HG03280 (cell line): ENCODE data around the gene SERPINI1.
"Not testable (repeated sequence)": the region's sequence is repeated elsewhere in the genome, so short reads cannot be mapped to it uniquely, and the experiment has no call there.

Experiments used
- ATAC-seq: cut with Tn5 transposase; IDR thresholded peaks from one replicate; pipeline ENCODE4 v1.9.1; 2021; ENCODE audit warnings: mild to moderate bottlenecking, moderate library complexity; ENCODE audit not compliant: unreplicated experiment

The SERPINI1 gene

DNA sequence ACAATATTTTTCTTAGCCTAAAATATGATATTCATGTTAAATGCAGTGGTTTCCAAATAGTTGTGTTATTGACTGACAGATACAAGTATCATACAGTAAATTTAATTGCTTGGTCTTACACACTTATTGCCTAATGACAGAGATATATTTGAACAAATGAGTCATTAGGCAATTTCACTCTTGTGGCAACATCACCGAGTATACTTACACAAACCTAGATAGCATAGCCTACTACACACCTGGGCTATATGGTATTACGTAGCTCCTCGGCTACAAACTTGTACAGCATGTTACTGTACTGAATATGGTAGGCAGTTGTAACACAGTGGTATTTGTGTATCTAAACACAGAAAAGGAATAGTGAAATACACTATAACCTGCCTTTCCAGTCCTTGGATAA lies 50.3 kb downstream of the SERPINI1 start:
- ATAC-seq = no peak

DNA sequence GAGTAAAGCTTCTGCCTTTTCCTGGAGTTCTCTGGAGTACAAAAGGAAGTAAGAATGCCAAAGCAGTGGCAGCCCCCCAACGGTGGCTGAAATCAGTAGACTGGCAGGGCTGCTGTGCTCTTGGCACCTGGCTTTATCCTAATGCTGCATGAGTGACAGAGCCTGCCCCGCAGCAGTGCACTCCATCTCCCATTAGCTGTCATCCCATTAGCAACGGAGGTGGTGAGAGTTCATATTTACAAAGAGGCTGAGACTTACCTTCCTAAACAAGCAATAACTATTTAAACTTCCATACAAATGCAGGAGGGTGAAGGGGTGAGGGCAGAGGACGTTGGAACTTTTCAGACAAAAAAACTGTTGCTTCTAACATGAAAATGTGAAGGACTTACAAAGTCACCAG lies 51.9 kb downstream of the SERPINI1 start:
- ATAC-seq = no peak

DNA sequence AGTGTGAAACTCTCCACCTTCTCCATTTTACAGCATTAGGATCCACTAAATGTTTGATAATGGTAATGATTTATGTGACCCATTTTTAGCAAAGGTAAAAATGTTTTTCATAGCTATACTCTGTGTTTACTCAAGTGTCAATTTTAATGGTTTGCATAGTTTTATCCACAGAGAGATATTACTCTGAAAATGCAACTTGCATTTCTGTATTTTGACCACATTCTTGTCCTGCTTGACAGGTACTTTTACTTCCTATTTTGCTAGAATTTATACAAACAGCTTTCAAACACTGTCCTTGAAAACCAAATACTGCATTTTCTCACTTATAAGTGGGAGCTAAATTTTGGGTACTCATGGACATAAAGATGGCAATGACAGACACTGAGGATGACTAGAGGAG lies 62.9 kb downstream of the SERPINI1 start:
- ATAC-seq = no peak

DNA sequence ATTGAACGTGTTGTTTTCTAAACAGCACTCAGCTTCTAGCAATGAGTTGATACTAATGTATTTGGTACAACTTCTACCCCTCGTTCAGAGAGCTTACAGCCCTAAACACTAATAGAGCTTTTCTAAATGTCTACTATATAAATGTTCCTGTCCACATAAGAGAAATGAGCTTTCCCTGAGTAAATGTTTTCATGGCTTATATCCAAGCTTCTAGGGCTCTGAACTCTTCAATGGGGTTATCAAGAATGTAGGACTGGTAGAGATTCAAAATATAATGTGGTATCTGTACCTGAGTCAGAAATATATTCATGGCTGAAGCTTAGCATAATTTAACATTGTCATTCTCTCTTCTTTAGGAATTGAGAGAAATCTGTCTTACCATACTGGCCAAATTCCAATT lies 73.4 kb downstream of the SERPINI1 start:
- ATAC-seq = no peak

DNA sequence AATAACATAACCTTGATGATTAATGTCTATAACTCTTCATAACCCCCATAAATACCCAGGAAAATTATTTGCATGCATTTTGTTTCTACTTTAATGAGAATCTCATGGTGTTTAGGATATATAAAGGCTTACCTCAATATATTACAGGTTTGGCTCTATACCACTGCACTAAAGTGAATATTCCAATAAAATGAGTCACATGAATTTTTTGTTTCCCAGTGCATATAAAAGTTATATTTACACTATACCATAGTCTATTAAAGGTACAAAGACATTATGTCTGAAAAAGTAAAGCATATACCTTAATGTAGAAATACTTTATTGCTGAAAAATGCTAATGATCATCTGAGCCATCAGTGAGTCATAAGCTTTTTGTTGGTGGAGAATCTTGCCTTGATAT lies 74.7 kb downstream of the SERPINI1 start:
- ATAC-seq = no peak

DNA sequence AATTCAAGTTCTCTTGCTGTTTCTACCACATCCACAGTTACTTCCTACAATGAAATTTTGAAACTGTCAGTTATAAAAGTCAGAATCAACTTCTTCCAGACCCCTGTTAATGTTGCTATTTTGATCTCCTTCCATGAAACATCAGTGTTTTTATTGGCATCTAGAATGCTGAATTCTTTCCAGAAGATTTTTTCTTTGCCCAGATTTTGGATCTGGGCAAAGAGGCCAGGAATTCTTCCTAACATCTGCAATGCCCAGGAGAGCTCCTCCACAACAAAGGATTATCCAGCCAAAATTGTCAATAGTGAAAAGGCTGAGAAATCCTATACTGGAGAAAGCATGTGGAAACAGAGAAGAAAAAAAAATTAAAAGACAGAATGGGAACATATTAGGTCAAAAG lies 75.5 kb downstream of the SERPINI1 start:
- ATAC-seq = no peak

DNA sequence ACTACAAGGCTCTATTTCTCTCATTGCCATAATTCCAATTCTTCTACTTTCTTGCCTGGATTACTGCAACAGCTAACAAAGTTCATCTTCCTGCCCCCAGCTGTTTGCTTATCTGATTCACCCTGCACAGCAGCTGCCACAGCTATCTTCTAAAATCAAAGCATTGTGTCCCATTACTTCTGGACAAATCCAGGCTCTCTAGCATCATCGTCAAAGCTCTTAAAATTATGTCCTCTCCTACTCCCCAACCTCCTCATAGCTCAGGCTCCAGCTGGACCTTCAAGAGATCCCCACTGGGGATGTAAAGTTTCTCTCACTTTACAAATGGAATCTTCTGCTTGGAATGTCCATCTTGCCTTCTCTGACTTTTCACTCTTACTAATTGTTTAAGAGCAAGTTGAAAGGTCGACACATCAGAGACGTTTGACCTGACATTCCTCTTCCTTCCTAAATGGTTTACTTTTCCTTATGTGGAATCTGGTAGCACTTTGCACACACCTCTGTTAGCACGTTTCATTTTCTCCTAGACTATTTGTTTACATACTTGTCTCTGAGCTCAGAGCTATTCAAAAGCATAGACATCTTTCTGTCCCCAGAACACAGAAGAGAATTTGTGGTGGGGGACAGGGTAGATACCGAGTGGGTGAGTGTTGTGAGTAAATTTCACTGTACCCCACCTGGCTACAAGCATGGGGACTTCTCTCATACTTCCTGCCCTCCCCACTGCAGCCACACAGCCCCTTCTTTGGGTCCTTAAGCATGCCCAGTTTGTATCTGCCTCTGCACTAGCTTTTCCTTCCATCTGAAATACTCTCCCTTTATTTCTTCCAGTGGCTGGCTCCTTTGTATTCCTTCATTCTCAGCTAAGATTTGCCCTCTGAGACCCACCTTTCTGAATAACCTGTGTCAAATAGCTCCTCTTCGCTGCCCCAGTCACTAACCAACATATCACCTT lies 77.9 kb downstream of the SERPINI1 start:
- no peak for ATAC-seq

DNA sequence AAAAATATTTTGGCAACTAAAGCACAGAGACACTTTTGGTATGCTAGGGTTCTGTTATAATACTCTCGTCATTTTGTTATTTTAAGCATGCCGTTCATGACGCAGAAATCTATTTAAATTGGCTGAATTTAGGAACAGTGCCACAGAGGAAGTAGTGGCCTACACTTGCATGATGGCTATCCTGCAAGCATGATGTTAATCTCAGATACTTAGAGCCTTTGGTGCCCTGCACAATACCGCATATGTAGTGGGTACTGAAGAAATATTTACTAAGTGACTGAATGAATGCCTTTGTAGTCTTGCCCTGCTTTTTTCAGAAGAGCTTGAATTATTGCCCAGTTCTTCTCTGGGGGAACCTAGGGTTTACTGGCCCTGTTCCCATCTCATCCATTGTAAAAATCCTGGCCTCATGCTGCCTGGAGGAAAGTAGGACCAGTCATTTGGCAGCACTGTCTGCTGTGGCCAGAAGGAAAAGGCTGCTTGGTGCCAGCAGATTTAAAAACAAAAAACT lies 79.0 kb downstream of the SERPINI1 start:
- no peak for ATAC-seq

DNA sequence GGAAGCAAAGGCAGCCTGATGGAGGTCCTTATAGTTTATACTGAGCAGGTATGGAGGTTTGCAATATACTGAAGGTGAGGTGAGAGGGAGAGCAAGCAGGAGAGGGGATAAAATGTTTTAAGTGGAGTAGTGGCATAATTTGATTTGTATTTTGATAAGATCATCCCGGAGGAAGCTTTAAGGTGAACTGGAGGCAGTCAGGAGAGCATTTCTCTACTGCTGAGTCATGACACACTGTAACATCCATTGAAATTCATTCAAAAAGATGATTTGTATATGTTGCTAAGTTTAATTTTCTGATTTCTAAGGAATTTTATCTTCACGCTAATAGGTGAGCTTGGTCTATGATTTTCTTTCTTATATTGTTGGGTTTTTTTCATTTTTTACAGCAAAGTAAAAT lies 81.4 kb downstream of the SERPINI1 start:
- no peak for ATAC-seq

DNA sequence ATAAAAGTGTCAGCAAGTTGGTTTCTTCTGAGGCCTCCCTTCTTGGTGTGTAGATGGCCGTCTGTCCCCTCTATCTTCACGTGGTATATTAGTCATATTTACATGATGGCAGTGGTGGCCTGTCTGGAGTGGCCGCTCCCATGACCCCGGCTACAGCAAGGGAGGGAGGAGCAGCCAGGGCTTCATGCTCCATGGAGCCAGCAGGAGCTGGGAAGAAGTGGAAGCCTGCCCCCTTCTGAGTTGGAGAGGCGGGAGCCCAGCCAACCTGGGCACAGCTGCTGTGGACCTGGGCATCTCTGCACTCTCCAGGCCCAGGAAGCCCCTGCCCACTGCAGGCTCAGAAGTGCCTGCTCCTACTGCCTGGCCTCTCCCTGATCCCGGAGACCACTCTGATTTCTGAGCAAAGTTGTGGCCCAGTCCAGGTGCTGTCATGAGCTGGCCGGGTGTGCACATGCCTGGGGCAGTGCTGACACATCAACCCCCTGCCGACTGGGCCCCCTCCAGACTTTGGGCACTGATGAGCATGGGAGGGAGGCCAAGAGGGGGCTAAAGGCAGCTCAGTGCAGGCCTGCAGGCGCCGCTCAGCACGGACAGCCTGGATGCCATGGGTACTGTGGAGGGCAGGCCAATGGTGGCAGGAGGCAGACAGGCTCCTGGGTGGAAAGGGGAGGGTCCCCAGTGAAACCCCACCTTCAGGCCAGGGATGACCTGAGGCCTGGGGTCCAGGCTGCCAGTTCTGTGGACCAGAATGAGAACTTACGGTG lies 84.8 kb downstream of the SERPINI1 start:
- ATAC-seq = no peak

DNA sequence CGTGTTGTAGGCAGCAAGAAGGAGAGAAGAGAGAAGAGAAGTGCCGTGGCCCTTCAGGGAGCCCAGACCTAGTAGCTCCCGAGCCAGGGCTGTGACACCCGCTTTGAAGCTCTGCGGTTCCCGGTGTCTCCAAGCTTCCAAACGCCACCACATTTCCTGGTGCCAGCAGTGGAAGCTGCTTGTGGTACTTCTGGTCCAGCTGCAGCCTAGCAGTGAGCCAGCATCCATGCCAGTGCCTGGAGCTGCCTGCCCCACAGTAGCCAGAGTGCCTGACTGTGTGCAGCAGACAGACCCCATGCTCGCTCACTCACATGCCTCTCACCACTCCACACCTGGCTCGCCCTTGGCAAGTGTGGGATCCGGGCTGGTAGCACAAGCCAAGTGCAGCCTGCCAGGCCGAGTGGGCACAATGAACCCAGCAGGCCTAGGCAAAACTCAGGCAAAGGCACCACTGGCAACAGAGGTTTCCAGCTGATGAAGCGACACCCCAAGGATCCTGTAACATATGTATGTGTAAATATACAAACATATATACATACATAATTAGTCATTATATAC lies 85.8 kb downstream of the SERPINI1 start:
- no peak for ATAC-seq

DNA sequence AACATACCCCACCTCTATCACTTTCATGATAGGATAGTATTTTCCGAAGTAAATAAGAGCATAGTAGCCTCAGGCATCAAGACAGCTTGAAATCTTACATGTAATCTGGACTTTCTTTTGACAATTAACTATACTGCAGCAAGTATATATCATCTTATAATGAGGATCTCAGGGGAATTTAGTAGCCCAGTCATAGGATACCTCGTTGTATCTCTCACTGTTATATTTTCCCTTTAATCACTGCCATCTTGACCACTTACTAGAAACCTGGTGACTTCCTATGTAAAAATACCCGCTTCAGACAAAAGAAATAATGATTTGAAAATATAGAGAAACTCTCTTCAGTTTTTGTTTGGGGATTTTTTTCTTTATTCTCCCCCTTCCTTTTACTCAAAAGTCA lies 88.2 kb downstream of the SERPINI1 start:
- no peak for ATAC-seq

DNA sequence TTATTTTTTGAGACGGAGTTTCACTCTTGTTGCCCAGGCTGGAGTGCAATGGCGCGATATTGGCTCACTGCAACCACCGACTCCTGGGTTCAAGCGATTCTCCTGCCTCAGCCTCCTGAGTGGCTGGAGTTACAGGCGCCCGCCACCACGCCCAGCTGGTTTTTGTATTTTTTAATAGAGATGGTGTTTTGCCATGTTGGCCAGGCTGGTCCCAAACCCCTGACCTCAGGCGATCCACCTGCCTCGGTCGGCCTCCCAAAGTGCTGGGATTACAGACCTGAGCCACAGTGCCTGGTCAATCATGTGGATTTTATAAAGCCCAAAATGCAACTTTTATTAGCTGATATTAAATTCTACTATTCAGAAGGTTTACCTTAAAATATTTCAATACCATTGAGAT lies 92.1 kb downstream of the SERPINI1 start:
- ATAC-seq = not testable (repeated sequence)

DNA sequence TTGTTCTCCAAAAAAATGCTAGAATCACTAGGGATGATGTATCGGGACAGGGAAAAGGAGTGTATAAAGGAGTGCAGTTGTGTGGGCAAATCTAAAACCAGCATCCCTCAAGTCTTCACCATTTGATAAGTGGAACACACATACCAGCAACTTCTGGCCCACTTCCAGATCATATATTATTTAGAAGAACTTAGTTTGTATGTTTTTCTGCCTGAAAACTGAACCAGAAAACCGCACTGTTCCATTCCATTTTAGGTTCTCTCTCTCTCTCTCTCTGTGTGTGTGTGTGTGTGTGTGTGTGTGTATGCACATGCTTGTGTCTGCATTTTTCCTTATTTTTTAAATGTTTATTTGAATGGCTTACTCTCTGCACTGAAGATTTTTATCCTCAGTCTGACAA lies 93.5 kb downstream of the SERPINI1 start:
- no peak for ATAC-seq

DNA sequence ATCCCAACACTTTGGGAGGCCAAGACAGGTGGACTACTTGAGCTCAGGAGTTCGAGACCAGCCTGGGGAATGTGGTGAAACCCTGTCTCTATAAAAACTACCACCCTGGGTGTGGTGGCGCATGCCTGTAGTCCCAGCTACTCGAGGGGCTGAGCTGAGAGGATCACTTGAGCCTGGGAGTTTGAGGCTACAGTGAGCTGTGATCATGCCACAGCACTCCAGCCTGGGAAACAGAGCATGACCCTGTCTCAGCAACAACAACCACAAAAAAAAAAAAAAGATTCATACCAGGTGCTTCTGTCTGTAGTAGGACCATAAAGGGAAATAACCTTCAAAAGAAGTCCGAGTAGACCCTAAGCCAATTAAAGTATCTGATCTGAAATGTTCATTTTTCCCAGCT lies 94.5 kb downstream of the SERPINI1 start:
- no peak for ATAC-seq

DNA sequence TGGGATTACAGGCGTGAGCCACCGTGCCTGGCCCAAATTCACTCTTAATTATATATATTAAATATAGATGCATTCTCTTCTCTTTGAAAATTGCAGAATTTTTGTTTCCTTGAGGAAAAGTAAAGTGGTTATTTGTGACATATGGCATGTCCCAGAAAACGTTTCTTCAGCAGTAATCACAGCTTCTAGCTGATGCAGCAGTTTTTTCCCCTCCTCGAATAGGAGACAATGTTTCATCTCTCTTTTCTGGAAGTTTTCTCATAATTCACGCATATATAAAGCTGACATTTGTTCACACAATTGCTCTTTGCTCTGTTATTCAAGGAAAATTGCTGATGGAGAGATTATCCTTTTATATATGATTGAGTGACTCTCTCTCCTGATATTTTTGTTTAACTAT lies 99.8 kb downstream of the SERPINI1 start:
- ATAC-seq = no peak

DNA sequence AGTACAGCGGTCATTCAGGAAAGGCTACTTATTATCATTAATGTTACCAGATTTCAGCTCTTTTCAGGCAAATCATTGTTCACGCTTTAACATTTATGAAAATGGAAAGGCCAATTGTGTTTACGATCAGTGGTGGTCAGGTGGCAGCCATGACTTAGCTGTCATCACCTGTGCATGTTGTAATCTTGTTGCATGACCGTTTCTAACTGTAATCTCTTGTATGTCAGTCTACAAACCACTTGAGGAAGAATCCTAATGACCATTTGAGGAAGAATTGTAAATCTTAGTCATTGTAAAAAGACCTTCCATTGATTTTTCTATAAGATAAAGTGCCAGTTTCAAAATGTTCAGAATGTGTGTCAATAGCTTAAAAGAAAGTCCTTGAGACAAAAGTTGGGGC lies 100.4 kb downstream of the SERPINI1 start:
- ATAC-seq = no peak

DNA sequence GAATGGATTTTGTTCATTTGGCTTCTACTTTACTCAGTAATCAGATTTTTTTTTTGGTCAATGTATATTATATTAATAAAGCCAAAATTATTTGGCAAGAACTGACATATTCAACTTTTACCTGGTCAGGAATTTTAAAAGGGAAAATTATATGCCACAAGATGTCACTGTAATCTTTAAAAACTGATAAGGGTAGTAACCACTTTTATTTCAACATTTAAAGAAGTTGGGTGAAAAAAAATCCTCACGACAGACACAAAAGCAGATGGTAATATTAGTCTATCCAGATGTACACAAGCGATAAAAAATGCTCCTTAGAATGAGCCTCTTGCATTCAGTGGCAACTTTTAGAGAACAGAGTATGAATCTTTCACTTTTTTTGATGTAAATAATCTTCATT lies 101.9 kb downstream of the SERPINI1 start:
- no peak for ATAC-seq

DNA sequence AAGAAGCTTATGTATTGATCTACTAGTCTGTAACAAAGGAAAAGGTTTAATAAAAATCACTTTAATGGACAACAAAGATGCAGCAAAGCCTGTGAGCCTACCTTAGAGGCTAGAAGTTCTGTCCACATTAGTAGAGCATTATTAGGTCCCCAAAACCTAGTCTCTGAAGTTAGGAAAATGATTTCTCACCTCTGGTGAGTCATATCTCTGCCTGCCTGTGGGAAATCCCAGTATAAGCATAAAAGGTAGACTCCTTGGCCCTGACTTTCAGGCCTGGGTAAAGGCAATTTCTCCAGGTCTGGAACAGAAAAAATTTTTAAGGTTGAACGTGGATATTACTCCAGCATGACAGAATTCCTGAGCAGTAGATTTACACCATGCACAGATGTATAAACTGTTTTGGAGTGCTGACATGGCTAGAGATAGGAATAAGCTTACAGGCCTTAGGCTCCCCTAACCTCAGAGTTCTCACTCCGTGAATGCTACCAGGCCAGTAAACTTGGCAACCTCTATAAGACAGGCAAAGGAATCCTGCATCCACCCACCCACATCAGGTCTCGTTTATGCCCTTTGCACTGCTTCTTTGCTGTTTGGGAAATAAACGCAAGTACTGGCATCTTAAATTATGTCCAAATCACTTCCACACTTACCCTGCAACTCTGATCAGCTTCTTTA lies 104.1 kb downstream of the SERPINI1 start:
- ATAC-seq = no peak

DNA sequence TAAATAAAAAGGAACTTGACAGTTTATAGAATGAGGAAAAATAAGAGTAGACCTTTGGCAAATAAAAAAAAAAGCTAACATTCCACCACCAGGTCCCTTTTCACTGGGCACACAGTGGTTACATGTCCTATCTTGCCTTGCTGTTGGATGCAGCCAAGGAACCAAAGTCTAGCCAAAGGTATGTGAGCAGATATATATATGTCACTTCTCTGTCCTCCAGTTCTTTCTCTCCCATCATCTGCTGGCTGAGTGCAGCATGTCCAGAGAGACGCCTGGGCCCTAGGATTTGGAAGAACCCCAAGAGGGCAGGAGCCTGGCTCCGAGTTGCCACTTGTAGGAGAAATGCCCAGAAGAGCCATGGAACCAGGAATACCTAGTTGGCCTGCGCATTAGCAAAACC lies 104.7 kb downstream of the SERPINI1 start:
- ATAC-seq = no peak

DNA sequence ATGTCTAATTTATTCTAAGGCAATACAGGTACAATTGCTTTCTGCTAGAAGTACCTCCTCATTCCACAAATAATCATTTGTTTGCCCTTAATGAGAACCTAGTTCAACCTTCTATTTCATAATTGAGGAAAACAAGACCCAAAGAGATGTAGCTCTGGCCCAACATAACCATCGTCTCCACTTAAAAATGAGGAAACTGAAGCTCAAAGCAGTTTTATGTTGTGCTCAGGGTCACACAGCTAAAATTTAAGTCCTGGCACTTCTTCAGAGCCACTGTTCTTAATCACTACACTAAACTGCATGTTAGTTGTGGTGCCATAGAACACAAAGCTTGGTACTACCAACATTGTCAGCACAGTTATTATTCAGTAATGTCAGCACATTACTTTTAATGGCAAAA lies 108.0 kb downstream of the SERPINI1 start:
- no peak for ATAC-seq
